ENCODE results near the gene ADNP.
"Not testable (repeated sequence)": the region's sequence is repeated elsewhere in the genome, so short reads cannot be mapped to it uniquely, and the experiment has no call there.

Gene ADNP

DNA sequence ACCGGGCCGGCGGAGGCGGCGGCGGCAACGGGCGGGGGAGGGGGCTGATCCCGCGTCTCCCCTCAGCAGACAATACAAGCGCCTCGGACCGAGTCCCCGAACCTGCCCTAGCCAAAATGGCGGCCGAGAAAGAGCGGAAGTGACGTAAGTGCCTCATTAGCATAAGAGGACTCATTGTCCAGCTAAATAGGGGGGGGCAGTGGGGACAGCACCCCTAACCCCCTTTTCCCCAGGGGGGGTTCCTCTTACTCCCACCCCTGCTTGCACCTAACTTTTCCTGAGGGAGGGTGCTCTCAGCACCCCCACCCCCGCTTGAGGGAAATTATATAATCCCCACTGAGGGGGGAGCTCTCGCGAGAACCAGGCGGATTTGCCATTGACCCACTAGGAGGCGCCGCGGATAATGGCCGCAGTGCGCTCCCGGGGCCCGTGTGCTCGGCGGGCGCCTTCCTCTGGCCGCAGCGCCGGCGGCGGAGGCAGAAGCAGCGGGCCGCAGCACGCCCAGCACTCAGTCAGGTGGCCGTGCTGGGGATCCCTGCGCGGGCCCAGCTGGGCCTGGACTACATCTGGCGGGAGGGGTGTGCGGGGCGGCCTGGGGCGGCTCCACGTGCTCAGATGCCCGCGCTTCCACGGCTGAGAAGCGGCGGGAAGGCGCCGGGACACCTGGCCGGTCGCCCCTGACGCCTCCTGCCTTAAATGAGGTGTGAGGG lies at the start of gene ADNP:
TSS of gene ADNP (minus strand) at position 132 of the 710 bp plus-strand sequence. CDS start 27,441 bp downstream, outside the sequence.
- peak; percentile 93 for DNase-seq

- peak; percentile 99 for DNase-seq
Observed at GRCh38 chr20:50980071-50980681, 48.9 kb upstream of the ADNP start.

DNA sequence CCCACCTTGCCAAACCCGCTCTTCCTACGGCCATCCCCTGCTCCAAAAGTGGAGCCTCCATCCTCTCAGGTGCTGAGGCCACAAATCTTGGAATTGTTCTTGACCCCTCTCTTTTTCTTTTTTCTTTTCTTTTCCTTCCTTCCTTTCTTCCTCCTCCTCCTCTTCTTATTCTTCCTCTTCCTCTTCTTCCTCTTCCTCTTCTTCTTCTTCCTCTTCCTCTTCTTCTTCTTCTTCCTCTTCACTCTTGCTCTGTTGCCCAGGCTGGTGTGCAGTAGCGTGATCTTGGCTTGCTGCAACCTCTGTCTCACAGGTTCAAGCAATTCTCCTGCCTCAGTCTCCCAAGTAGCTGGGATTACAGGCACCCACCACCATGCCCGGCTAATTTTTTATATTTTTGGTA lies 47.3 kb upstream of the ADNP start:
- not testable (repeated sequence) for DNase-seq

DNA sequence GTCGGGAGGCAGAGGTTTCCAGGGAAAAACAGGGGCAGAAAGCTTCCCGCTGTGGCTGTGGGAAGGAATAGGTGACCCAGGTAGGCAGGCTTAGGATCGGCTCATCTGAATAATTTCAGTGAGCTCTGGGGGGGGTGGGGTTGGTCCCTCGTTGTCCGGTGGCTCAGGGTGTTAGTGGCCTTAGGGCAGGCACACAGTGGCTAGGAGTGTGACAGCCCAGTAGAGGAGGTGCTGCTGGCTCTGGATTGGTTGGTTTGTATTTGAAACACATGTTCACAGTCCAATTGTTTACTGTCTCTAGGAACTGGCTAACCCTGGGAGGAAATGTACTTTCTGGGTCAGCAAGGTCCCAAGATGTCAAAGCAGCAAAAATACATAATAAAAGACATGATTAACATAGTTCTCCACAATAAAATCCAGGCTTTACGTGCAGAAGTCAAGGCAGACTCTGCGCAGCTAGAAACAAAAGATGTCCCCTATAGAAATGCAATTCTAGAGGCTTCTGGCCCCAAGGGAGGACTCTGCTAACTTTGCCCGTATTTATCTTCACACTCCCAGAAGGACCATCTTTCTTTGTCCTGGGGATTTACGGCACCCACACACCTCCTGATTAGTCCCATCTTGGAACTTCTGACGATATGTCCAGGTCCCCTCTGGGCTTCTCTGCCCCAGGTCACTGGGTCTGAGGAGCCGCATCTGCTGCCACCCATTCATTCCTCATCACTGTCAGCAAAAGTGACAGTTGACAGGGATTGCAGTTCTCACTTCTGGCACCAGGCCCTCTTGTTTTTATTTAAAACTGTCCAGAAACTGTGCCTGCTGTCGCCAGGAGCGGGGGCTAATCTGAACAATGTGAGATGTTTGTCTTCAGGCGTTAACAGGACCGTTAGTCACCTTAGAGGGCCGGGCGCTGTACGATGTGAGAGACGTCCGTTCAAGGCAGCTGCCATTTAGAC lies 46.1 kb upstream of the ADNP start:
- no peak for DNase-seq

- no peak for DNase-seq
Observed at GRCh38 chr20:50975701-50976330, 44.6 kb upstream of the ADNP start.

GRCh38 chr20:50969912-50970311 lies 38.7 kb upstream of the ADNP start:
- DNase-seq: peak; percentile 26

DNA sequence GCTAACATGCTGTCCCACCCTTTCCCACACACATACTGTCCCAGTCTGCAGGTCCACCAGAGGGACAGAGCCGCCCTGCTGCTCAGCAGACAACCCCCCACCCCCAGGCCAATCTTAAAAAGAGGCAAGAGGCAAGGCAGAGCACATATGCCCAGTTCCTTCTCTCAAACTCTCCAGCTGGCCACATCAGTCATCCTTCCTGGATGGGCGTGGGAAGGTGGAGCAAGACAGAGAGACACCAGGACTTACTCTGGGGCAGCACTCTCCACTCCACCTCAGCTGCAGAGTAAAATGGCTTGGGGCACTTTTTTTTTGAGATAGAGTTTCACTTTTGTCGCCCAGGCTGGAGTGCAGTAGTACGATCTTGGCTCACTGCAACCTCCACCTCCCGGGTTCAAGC lies 38.2 kb upstream of the ADNP start:
- no peak for DNase-seq

GRCh38 chr20:50968289-50968688 lies 37.1 kb upstream of the ADNP start:
- DNase-seq: no peak

- no peak for DNase-seq
Observed at GRCh38 chr20:50967586-50967985, 36.3 kb upstream of the ADNP start.

GRCh38 chr20:50959543-50960126 lies 28.4 kb upstream of the ADNP start:
- no peak for DNase-seq

DNA sequence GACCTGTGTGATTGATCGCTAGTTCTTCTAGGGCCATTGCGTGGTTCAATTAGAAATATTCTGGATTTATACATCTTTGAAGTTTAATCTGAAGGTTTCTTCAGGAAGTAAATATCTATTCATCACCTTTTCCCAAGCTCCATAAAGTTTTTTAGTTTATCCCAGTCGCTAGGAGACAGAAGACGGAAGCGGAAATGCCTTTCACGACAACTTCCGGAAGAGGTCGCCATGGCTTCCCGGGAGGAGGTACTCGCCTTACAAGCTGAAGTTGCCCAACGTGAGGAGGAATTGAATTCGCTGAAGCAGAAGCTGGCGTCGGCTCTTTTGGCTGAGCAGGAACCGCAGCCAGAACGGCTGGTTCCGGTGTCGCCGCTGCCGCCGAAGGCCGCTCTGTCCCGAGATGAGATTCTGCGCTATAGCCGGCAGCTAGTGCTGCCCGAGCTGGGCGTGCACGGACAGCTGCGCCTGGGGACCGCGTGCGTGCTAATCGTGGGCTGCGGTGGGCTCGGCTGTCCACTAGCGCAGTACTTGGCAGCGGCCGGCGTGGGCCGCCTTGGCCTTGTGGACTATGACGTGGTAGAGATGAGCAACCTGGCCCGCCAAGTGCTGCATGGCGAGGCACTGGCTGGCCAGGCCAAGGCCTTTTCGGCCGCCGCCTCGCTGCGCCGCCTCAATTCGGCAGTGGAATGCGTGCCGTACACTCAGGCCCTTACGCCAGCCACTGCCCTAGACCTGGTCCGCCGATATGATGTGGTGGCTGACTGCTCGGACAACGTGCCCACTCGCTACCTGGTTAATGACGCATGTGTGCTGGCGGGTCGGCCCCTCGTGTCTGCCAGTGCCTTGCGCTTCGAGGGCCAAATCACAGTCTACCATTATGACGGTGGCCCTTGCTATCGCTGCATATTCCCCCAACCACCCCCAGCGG lies 27.6 kb upstream of the ADNP start, which contains the start of gene MOCS3:
TSS of gene MOCS3 (plus strand) at position 204 of the 928 bp plus-strand sequence. CDS start at position 229, 25 bp downstream.
- peak; percentile 92 for DNase-seq

DNA sequence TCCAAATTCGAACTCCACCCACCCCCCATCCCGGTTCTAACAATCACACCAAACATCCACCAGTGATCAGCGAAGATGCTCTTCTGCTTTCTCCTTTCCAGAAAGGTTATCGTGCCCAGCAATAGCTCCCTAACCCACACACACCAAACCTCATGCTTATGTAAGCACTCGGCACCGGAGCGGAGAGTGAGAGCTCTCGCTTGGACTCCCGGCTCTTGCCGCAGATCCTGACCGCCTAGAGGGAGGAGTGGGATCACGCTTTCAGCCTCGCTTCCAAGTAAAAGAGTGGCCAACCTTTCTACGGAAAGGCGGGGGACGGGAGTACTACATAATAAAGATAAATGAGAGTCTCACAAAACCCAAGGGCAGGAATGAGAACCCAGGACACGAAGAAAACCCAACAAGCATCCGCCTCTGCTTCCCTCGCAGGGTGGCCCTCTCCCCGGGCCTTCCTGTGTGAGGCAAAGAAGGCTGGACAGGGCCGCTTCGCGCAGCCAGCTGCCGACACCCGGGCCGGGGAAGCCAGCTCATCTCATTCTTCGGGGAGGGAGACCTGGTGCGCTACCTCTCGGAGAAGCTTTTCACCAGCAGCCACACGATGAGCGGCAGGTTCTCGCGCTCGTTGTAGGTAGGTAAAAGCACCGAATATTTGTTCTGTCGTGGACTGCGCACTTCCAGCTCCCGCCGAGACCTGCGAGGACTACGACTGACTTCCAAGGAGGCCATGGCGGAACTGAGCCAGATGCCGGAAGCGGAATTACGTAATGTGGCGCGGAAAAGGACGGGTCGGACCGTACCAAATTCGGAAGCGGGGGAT lies 26.8 kb upstream of the ADNP start, which contains the start of gene DPM1:
TSS of gene DPM1 (minus strand) at position 735 of the 817 bp plus-strand sequence. CDS start at position 726, 9 bp downstream.
- DNase-seq: peak; percentile 88

DNA sequence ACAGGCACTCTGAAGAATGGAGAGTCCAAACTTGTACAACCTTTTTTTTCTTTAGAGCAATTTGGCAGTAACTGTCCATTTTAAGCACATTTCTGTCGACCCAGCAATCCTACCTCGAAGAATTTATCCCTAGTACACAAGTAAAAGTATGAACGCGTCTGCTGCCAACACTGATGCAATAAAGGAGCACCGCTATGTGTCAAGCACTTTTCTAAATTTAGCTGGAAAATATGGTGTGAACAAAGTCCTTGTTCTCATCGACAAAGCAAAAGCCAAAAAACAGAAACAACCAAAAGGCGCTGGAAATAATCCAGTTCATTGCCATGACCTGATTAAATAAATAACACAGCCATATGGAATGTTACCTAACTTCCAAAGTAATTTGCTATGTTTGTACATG lies 26.0 kb upstream of the ADNP start:
- DNase-seq: no peak

- no peak for DNase-seq
Observed at GRCh38 chr20:50953821-50954220, 22.6 kb upstream of the ADNP start.

DNA sequence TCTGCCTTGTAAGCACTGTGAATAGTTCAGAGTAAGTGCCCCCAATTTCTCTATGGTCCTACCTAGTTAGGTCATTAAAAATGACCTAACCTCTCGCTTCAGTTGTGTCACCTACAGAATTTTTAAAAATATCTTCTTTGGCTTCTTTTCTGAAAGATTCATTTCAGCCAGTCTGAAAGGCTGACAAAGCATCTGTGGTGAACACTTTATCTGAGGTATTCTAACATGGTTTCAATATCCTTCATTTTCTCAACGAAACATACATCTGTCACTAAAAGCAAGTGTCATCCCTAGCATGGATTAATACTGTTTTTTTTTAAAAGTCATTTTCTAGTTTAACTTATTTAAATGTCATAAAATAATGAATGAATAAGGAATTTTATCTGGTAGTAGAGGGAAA lies 22.0 kb upstream of the ADNP start:
- DNase-seq: no peak

- DNase-seq: no peak
Observed at GRCh38 chr20:50948132-50948785, 17.0 kb upstream of the ADNP start.

DNA sequence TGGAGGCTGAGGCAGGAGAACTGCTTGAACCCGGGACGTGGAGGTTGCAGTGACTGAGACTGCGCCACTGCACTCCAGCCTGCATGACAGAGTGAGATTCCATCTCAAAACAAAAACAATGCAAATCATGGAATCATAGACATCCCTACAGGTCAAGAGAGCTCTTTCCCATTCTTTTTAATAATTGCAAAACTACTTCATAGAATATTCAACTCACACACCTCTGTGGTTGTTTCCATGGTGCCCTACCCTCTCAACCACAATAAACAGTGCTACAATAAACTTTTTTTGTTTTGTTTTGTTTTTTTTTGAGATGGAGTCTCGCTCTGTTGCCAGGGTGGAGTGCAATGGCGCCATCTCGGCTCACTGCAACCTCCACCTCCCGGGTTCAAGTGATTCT lies 11.8 kb upstream of the ADNP start:
- no peak for DNase-seq

- DNase-seq: no peak
Observed at GRCh38 chr20:50933589-50933988, 2.4 kb upstream of the ADNP start.

DNA sequence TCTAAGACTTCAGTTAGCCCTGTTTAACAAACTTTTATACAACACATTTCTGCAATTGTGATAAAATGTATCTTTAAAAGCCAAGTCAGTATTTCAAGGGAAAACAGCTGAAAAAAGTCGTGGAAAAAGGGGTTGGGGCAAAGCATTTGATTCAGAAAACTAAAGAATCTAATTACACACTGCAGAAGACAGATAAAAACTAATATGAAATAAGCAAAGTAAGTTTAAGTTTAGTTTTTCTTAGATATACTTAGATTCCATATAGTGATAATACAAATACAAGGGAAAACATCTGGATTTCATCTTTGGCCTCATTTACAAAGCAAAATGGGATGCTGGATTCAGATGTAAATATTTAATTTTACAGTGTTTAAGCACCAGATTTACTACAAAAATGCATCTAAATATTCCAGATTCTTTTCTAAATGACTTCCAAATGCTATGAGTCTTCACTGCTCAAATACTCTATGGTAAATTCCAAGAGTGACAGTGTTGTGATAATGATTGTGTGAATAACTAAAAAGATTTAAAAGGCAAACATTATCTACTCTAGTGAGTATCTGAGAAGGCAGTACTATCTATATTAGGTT lies 1.5 kb upstream of the ADNP start:
- no peak for DNase-seq
